ENCODE measurements around the gene NKTR. TPM values are rescaled to one million over a fixed set of nuclear protein-coding genes. Genes with fewer than 3 reads are reported as not detected.

NKTR gene
- total and polyA plus RNA-seq, 7 experiments from 2014 or later = 10.9 to 275 (median 209) TPM

- no peak for ATAC-seq
- Mint-ChIP-seq H3K27ac (peak overlapping the region in 7 of 9 donors; percentile 76 to 87 (median 80)), H3K27me3 (no peaks in the 10 kb centered on the region), H3K36me3 (peaks cover 9 to 33% (median 30%) of the 10 kb centered on the region in 5 donors), H3K4me1 (peaks cover 0 to 16% (median 11%) of the 10 kb centered on the region in 7 donors), H3K9me3 (peaks cover 0 to 3% (median 0%) of the 10 kb centered on the region in 11 donors), H3K4me3 (peak overlapping the region in 9 of 10 donors; percentile 10 to 80 (median 44))
- POLR2A ChIA-PET = interaction anchor here (1.0 to 2.4 kb wide), 2 partner anchors 40 to 50 kb away, joined by 3 to 9 read pairs; partner anchors contain the start of genes NKTR and SS18L2
- CTCF ChIA-PET = interaction anchor here (1.0 kb wide), 1 partner anchor 20 kb away, joined by 3 read pairs; no protein-coding TSS in a partner anchor
- Histone ChIP-seq H3K27ac (ENCODE audit: low read depth, low read length) (peak overlapping the region; percentile 32), H3K4me1 (ENCODE audit: control insufficient read depth in 2 of 2, insufficient read depth in 2 of 2, low read length in 2 of 2) (peaks cover 28 to 32% of the 10 kb centered on the region in 2 donors), H3K4me3 (ENCODE audit: low read length) (no peak overlapping the region), H3K27me3 (ENCODE audit: control insufficient read depth in 2 of 2, insufficient read depth in 2 of 2, low read length in 2 of 2) (no peaks in the 10 kb centered on the region), H3K36me3 (ENCODE audit: control insufficient read depth in 2 of 3, insufficient read depth in 3 of 3, low read length in 3 of 3) (peaks cover 28 to 78% (median 35%) of the 10 kb centered on the region in 3 experiments), H3K9me3 (ENCODE audit: control insufficient read depth in 2 of 3, low read length in 3 of 3) (no peaks in the 10 kb centered on the region)
- intact Hi-C loops (cut with micrococcal nuclease) = no loop called here
- DNase-seq = no peak
These were observed 40.4 kb downstream of the NKTR start for GRCh38 chr3:42640771-42641370.

- ChIA-PET CTCF (no interaction called here), POLR2A (interaction anchor here (0.6 to 0.9 kb wide), 2 partner anchors 72 to 88 kb away, joined by 3 read pairs; no protein-coding TSS in a partner anchor)
- Mint-ChIP-seq H3K4me1 (peaks cover 9 to 23% (median 16%) of the 10 kb centered on the region in 7 donors), H3K36me3 (peaks cover 9 to 34% (median 23%) of the 10 kb centered on the region in 5 donors), H3K4me3 (no peak overlapping the region), H3K9me3 (peaks cover 0 to 3% (median 0%) of the 10 kb centered on the region in 11 donors), H3K27ac (peak overlapping the region in 8 of 9 donors; percentile 8 to 81 (median 48)), H3K27me3 (no peaks in the 10 kb centered on the region)
- peaks cover 16 to 50% (median 30%) of the 10 kb centered on the region in 3 experiments for H3K36me3 ChIP-seq (ENCODE audit: control insufficient read depth in 2 of 3, insufficient read depth in 3 of 3, low read length in 3 of 3)
- intact Hi-C loops (cut with micrococcal nuclease) = no loop called here
- peak overlapping the region; percentile 23 for H3K27ac ChIP-seq (ENCODE audit: low read depth, low read length)
- H3K27me3 ChIP-seq (ENCODE audit: control insufficient read depth in 2 of 2, insufficient read depth in 2 of 2, low read length in 2 of 2) = no peaks in the 10 kb centered on the region
- H3K4me1 ChIP-seq (ENCODE audit: control insufficient read depth in 2 of 2, insufficient read depth in 2 of 2, low read length in 2 of 2) = peaks cover 0 to 4% of the 10 kb centered on the region in 2 donors
- DNase-seq (no peak), ATAC-seq (no peak)
- no peak overlapping the region for H3K4me3 ChIP-seq (ENCODE audit: low read length)
- no peaks in the 10 kb centered on the region for H3K9me3 ChIP-seq (ENCODE audit: control insufficient read depth in 2 of 3, low read length in 3 of 3)
These were observed 47.5 kb downstream of the NKTR start for GRCh38 chr3:42647821-42648459.

- H3K4me1 Mint-ChIP-seq = peaks cover 16 to 27% (median 23%) of the 10 kb centered on the region in 7 donors
- no peak for ATAC-seq
- peak overlapping the region in 7 of 9 donors; percentile 11 to 81 (median 59) for H3K27ac Mint-ChIP-seq
- CTCF ChIA-PET = no interaction called here
- no peak overlapping the region for H3K4me3 ChIP-seq (ENCODE audit: low read length)
- peak overlapping the region in 1 of 10 donors; percentile 21 for H3K4me3 Mint-ChIP-seq
- peaks cover 11 to 39% (median 23%) of the 10 kb centered on the region in 3 experiments for H3K36me3 ChIP-seq (ENCODE audit: control insufficient read depth in 2 of 3, insufficient read depth in 3 of 3, low read length in 3 of 3)
- H3K27me3 Mint-ChIP-seq = peaks cover 0 to 2% (median 0%) of the 10 kb centered on the region in 5 donors
- no peak overlapping the region for H3K27ac ChIP-seq (ENCODE audit: low read depth, low read length)
- no peaks in the 10 kb centered on the region for H3K9me3 ChIP-seq (ENCODE audit: control insufficient read depth in 2 of 3, low read length in 3 of 3)
- POLR2A ChIA-PET = no interaction called here
- no peaks in the 10 kb centered on the region for H3K27me3 ChIP-seq (ENCODE audit: control insufficient read depth in 2 of 2, insufficient read depth in 2 of 2, low read length in 2 of 2)
- peaks cover 9 to 23% (median 15%) of the 10 kb centered on the region in 5 donors for H3K36me3 Mint-ChIP-seq
- intact Hi-C loops (cut with micrococcal nuclease) = no loop called here
- no peak for DNase-seq
- H3K9me3 Mint-ChIP-seq = no peaks in the 10 kb centered on the region
- H3K4me1 ChIP-seq (ENCODE audit: control insufficient read depth in 2 of 2, insufficient read depth in 2 of 2, low read length in 2 of 2) = peaks cover 5 to 12% of the 10 kb centered on the region in 2 donors
These were observed 48.5 kb downstream of the NKTR start for GRCh38 chr3:42649006-42649405.

- H3K9me3 Mint-ChIP-seq = no peaks in the 10 kb centered on the region
- intact Hi-C loops (cut with micrococcal nuclease) = loop anchor here in 1 of 2 donors (5.0 kb wide), 1 partner anchor 147 kb away; the partner anchor contains the start of gene VIPR1
- POLR2A ChIA-PET = interaction anchor here (1.0 to 1.3 kb wide), 2 partner anchors 13 to 49 kb away, joined by 3 to 4 read pairs; partner anchors contain the start of gene NKTR
- no peak overlapping the region for H3K4me3 ChIP-seq (ENCODE audit: low read length)
- no peak overlapping the region for H3K27ac ChIP-seq (ENCODE audit: low read depth, low read length)
- H3K27me3 ChIP-seq (ENCODE audit: control insufficient read depth in 2 of 2, insufficient read depth in 2 of 2, low read length in 2 of 2) = no peaks in the 10 kb centered on the region
- H3K4me3 Mint-ChIP-seq = no peak overlapping the region
- peaks cover 7 to 33% (median 18%) of the 10 kb centered on the region in 3 experiments for H3K36me3 ChIP-seq (ENCODE audit: control insufficient read depth in 2 of 3, insufficient read depth in 3 of 3, low read length in 3 of 3)
- H3K27ac Mint-ChIP-seq = peak overlapping the region in 6 of 9 donors; percentile 4 to 73 (median 38)
- DNase-seq (no peak), ATAC-seq (no peak)
- CTCF ChIA-PET = no interaction called here
- peaks cover 5 to 12% of the 10 kb centered on the region in 2 donors for H3K4me1 ChIP-seq (ENCODE audit: control insufficient read depth in 2 of 2, insufficient read depth in 2 of 2, low read length in 2 of 2)
- H3K4me1 Mint-ChIP-seq = peaks cover 16 to 26% (median 23%) of the 10 kb centered on the region in 7 donors
- H3K9me3 ChIP-seq (ENCODE audit: control insufficient read depth in 2 of 3, low read length in 3 of 3) = no peaks in the 10 kb centered on the region
- H3K36me3 Mint-ChIP-seq = peaks cover 5 to 19% (median 11%) of the 10 kb centered on the region in 5 donors
- H3K27me3 Mint-ChIP-seq = peaks cover 0 to 2% (median 0%) of the 10 kb centered on the region in 5 donors
These were observed 49.3 kb downstream of the NKTR start for GRCh38 chr3:42649783-42650182.

- H3K27ac ChIP-seq (ENCODE audit: low read depth, low read length) = no peak overlapping the region
- peaks cover 0 to 3% (median 0%) of the 10 kb centered on the region in 5 donors for H3K27me3 Mint-ChIP-seq
- no peaks in the 10 kb centered on the region for H3K27me3 ChIP-seq (ENCODE audit: control insufficient read depth in 2 of 2, insufficient read depth in 2 of 2, low read length in 2 of 2)
- no peak overlapping the region for H3K4me3 ChIP-seq (ENCODE audit: low read length)
- H3K36me3 Mint-ChIP-seq = peaks cover 0 to 14% (median 3%) of the 10 kb centered on the region in 5 donors
- peaks cover 0 to 17% (median 6%) of the 10 kb centered on the region in 3 experiments for H3K36me3 ChIP-seq (ENCODE audit: control insufficient read depth in 2 of 3, insufficient read depth in 3 of 3, low read length in 3 of 3)
- no peaks in the 10 kb centered on the region for H3K9me3 Mint-ChIP-seq
- DNase-seq = no peak
- H3K9me3 ChIP-seq (ENCODE audit: control insufficient read depth in 2 of 3, low read length in 3 of 3) = no peaks in the 10 kb centered on the region
- peaks cover 16 to 30% (median 19%) of the 10 kb centered on the region in 7 donors for H3K4me1 Mint-ChIP-seq
- POLR2A ChIA-PET = interaction anchor here (0.8 to 1.4 kb wide), 3 partner anchors 30 to 1104 kb away, joined by 3 read pairs; no protein-coding TSS in a partner anchor
- intact Hi-C loops (cut with micrococcal nuclease) = loop anchor here in 1 of 2 donors (1.0 to 5.0 kb wide), 2 partner anchors 13 to 149 kb away; partner anchors contain the start of gene VIPR1
- peak overlapping the region in 4 of 9 donors; percentile 14 to 56 (median 32) for H3K27ac Mint-ChIP-seq
- H3K4me3 Mint-ChIP-seq = peak overlapping the region in 3 of 10 donors; percentile 19 to 25 (median 21)
- no peak for ATAC-seq
- CTCF ChIA-PET = no interaction called here
- peaks cover 5 to 12% of the 10 kb centered on the region in 2 donors for H3K4me1 ChIP-seq (ENCODE audit: control insufficient read depth in 2 of 2, insufficient read depth in 2 of 2, low read length in 2 of 2)
These were observed 51.0 kb downstream of the NKTR start for GRCh38 chr3:42651248-42652091.

All from naive thymus-derived CD4-positive, alpha-beta T cell (primary cell).